ENCODE results near the gene RAD50.
"Not testable (repeated sequence)": the region's sequence is repeated elsewhere in the genome, so short reads cannot be mapped to it uniquely, and the experiment has no call there.

RAD50 gene

GRCh38 chr5:132677682-132678400, 121.1 kb downstream of the RAD50 start:
- DNase-seq: no peak

- no peak for DNase-seq
Measured at GRCh38 chr5:132678735-132679134, 122.0 kb downstream of the RAD50 start.

GRCh38 chr5:132679166-132679565, 122.4 kb downstream of the RAD50 start:
- DNase-seq: no peak

- no peak for DNase-seq
Measured at GRCh38 chr5:132679717-132680380, 123.1 kb downstream of the RAD50 start.

GRCh38 chr5:132680780-132681475, 124.2 kb downstream of the RAD50 start:
- DNase-seq: no peak

- no peak for DNase-seq
Measured at GRCh38 chr5:132681476-132681831, 124.7 kb downstream of the RAD50 start.

- no peak for DNase-seq
Measured at GRCh38 chr5:132681983-132682382, 125.2 kb downstream of the RAD50 start.

GRCh38 chr5:132684491-132684890, 127.7 kb downstream of the RAD50 start:
- no peak for DNase-seq

GRCh38 chr5:132684922-132685720, 128.3 kb downstream of the RAD50 start:
- DNase-seq: no peak

- DNase-seq: no peak
Measured at GRCh38 chr5:132686193-132686592, 129.4 kb downstream of the RAD50 start.

- peak in 1 of 2 donors; percentile 15 for DNase-seq
Measured at GRCh38 chr5:132687995-132688394, 131.2 kb downstream of the RAD50 start.

GRCh38 chr5:132688536-132689339, 132.0 kb downstream of the RAD50 start:
- DNase-seq: peak; percentile 29 to 37

GRCh38 chr5:132689513-132689912, 132.7 kb downstream of the RAD50 start:
- no peak for DNase-seq

GRCh38 chr5:132690156-132690555, 133.4 kb downstream of the RAD50 start:
- DNase-seq: no peak

- DNase-seq: not testable (repeated sequence)
Measured at GRCh38 chr5:132691755-132692631, 135.2 kb downstream of the RAD50 start.

GRCh38 chr5:132692632-132692967, 135.8 kb downstream of the RAD50 start:
- no peak for DNase-seq
